Measurements from ENCODE around the gene THRA. TPM values are rescaled to one million over a fixed set of nuclear protein-coding genes. Genes with fewer than 3 reads are reported as not detected.
A peak's percentile ranks its signal among the peaks of the same experiment; 100 is the strongest.

The THRA gene
- total RNA-seq = 10 to 100 TPM; 50.8 to 65.8 TPM
- long read RNA-seq, donor 1, full-length matches to known transcripts = 11 of 15 reads
- long read RNA-seq, donor 1, partial matches to known transcripts = 0 of 15 reads
- long read RNA-seq, donor 1, other reads (novel, unspliced or antisense) = 4 of 15 reads
- long read RNA-seq, donor 2, partial matches to known transcripts = 8 of 17 reads
- long read RNA-seq, donor 2, other reads (novel, unspliced or antisense) = 7 of 17 reads

DNA sequence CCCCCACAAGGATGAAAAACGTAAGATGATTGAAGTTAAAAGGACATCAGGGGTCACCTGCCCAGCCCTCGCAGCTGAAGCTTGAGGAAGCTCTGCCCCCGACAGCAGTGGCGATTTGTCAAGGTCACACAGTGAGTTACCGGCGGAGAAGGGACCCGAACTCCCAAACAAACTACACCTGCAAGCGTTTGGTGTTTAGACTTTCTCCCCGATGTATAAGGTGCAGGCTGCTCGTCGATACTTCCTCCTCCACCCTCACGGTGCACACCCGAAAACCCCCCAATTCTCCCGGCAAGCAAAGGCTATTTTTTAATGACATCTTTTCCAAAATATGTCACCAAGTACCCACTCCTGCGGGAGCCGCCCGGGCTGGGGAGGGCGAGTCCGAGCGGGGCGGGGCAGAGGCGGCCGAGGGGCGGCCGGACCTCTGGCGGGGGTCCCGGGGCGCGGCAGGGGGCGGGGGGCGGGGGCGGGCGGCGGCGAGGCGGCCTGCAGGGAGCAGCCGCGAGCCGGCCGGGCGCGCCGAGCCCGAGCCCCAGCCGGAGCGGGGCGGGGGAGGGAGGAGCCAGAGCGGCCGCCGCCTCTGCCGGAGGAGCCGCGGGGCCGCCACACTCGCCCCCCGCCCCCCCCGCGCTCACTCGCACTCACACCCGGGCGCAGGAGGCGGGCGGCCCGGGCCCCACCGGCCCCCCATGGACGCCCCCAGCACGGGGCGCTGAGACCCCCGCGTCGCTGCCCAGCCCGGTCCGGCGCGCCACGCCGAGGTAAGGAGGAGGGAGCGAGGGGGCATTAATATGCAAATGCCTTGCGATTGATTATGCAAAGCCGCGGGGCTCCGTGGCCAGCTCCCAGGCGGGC lies at the start of gene THRA:
Gene THRA (plus strand): TSS at position 637 of the 858 bp plus-strand sequence. CDS start 11,524 bp downstream, outside the sequence.
- DNase-seq (ENCODE audit: low spot score) = peak; percentile 88
- intact Hi-C loops (cut with DNase I) = loop anchor here in 1 of 2 donors (10.0 kb wide), 1 partner anchor 52 kb away; no protein-coding TSS in a partner anchor

DNA sequence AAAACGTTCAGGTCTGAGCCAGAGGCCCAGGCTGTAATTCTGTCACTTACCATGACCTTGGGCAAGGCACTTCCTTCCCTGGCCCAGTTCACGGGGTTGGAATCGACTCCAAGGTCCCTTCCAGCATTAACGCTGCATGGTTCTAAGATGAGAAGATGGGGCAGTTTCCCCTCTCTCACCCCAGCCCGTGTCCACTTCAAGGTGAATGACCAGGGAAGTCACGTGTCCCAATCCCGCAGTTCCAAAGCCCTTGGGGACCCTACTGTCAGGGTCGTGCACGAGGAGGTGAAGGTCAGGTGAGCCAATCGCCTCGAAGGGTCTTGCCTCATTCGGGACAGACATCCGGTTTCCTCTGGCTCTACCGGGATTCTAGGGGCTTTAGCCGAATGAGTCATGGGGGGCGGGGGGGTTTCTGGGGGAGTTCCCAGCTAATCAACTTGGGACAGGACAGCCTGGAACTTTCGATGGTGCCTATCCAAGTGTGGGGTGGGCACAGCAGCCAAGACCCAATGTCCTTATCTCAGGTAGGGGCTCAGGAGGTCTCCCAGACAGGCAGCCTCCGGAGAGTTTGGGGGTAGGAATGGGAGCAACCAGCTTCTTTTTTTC lies 48.3 kb upstream of the THRA start:
- intact Hi-C loops (cut with DNase I) = loop anchor here in 1 of 2 donors (10.0 kb wide), 1 partner anchor 160 kb away; the partner anchor contains the start of gene RAPGEFL1
- DNase-seq (ENCODE audit: low spot score) = no peak

GRCh38 chr17:40015005-40015997 lies 47.5 kb upstream of the THRA start, which contains the start of gene CSF3:
Gene CSF3, plus strand, starts transcription at chr17:40015440. Its CDS starts 35 bp downstream, at chr17:40015475.
- no peak for DNase-seq (ENCODE audit: low spot score)
- intact Hi-C loops (cut with DNase I) = loop anchor here in 1 of 2 donors (10.0 kb wide), 1 partner anchor 160 kb away; the partner anchor contains the start of gene RAPGEFL1

GRCh38 chr17:40015998-40016985 lies 46.5 kb upstream of the THRA start:
- DNase-seq (ENCODE audit: low spot score) = no peak
- intact Hi-C loops (cut with DNase I) = loop anchor here in 1 of 2 donors (10.0 kb wide), 1 partner anchor 159 kb away; the partner anchor contains the start of gene RAPGEFL1

GRCh38 chr17:40017422-40018080 lies 45.2 kb upstream of the THRA start:
- intact Hi-C loops (cut with DNase I) = loop anchor here in 1 of 2 donors (10.0 kb wide), 1 partner anchor 157 kb away; the partner anchor contains the start of gene RAPGEFL1
- DNase-seq (ENCODE audit: low spot score) = no peak

GRCh38 chr17:40018211-40019121 lies 44.3 kb upstream of the THRA start:
- DNase-seq (ENCODE audit: low spot score) = peak; percentile 87
- intact Hi-C loops (cut with DNase I) = loop anchor here in 1 of 2 donors (10.0 kb wide), 1 partner anchor 156 kb away; the partner anchor contains the start of gene RAPGEFL1

GRCh38 chr17:40019140-40019991 lies 43.4 kb upstream of the THRA start:
- DNase-seq (ENCODE audit: low spot score) = no peak
- intact Hi-C loops (cut with DNase I) = loop anchor here in 1 of 2 donors (10.0 kb wide), 1 partner anchor 155 kb away; the partner anchor contains the start of gene RAPGEFL1

DNA sequence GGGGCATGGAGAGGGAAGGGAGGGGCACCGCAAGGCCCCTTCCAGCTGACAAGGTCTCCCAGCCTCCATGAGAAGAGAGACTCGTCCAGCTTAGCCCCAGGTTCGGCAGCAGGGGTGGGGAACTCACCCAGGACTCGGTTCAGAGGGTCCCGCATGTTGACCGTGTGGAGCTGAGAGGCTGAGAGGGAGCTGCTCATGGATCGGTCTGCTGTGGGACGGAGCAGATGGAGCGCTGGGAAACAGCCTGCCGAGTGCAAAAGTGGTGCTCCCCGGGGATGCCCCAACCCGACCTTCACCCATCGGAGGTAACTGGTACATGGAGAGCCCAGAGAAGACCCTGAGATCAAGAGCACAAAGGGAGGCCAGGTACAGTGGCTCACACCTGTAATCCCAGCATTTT lies 42.6 kb upstream of the THRA start:
- intact Hi-C loops (cut with DNase I) = no loop called here
- DNase-seq (ENCODE audit: low spot score) = no peak

GRCh38 chr17:40021451-40021971 lies 41.3 kb upstream of the THRA start:
- peak; percentile 85 for DNase-seq (ENCODE audit: low spot score)
- intact Hi-C loops (cut with DNase I) = no loop called here

GRCh38 chr17:40022497-40022896 lies 40.3 kb upstream of the THRA start:
- no peak for DNase-seq (ENCODE audit: low spot score)
- intact Hi-C loops (cut with DNase I) = no loop called here

- no peak for DNase-seq (ENCODE audit: low spot score)
- intact Hi-C loops (cut with DNase I) = no loop called here
These were observed 39.7 kb upstream of the THRA start for GRCh38 chr17:40022961-40023541.

- peak; percentile 90 for DNase-seq (ENCODE audit: low spot score)
- intact Hi-C loops (cut with DNase I) = no loop called here
These were observed 39.0 kb upstream of the THRA start for GRCh38 chr17:40023590-40024292.

DNA sequence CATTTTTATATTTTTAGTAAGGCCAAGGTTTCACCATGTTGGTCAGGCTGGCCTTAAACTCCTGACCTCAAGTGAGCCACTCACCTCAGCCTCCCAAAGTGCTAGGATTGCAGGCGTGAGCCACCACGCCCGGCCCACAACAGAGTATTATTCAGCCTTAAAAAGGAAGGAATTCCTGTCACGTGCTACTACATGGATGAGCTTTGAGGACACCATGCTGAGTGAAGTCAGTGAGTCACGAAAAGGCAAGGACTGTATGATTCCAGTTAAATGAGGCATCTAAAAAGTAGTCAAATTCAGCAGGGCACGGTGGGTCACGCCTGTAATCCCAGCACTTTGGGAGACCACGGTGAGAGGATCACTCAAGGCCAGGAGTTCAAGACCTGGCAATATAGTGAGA lies 37.9 kb upstream of the THRA start:
- no peak for DNase-seq (ENCODE audit: low spot score)
- intact Hi-C loops (cut with DNase I) = no loop called here

DNA sequence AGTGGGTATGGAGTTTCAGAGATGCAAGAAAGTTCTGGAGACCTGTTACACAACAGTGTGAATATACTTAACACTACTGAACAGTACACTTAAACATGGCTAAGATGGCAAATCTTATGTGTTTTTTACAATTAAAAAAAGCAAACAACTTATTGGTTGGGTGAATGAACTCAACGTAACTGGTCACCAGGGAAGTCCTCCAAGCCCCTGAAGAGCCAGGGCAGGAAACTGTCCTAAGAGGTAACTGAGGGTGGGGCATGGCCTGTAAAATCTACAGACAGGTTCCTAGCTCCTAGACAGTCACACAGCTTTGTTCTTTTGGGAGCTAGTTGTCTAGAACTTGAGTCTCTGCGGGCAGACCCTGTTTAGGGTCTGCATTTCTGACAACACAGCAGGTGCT lies 37.2 kb upstream of the THRA start:
- intact Hi-C loops (cut with DNase I) = no loop called here
- no peak for DNase-seq (ENCODE audit: low spot score)

Data from posterior vena cava (tissue), 2 donors.